GM23338 (cell line): ENCODE data around the gene KRTAP10-1.

Experiments used
- CTCF ChIP-seq, 2 experiments: fragments of 200-600 bp in 1 of 2; sonication (generic) in 1 of 2; conservative IDR thresholded peaks; 2 replicates each; pipeline versions ENCODE4 v1.5.1 to v1.6.1; 2016 to 2017; ENCODE audit warnings: antibody characterized with exemption in 2 of 2, low read depth in 2 of 2, mild to moderate bottlenecking in 2 of 2, moderate library complexity in 1 of 2
- EZH2phosphoT487 ChIP-seq: fragments of 200-600 bp; sonication (generic); IDR thresholded peaks from one replicate; pipeline ENCODE4 v1.8.1; 2018; ENCODE audit warnings: antibody characterized with exemption; ENCODE audit not compliant: unreplicated experiment
- POLR2AphosphoS5 ChIP-seq: IDR thresholded peaks from 2 replicates; pipeline ENCODE4 v1.6.1; 2016; ENCODE audit warnings: antibody characterized with exemption, low read depth

GRCh38 chr21:44500111-44500510 lies 39.9 kb downstream of the KRTAP10-1 start:
- no peak for TF ChIP-seq CTCF (conservative IDR thresholded peaks at IDR 0.05; ENCODE audit: low read depth in 2 of 2)
- no peak for TF ChIP-seq EZH2phosphoT487
- no peak for TF ChIP-seq POLR2AphosphoS5
